ENCODE measurements around the gene SGSM2.

The SGSM2 gene

GRCh38 chr17:2366747-2367494 lies 29.6 kb downstream of the SGSM2 start:
- H3K4me3 ChIP-seq (ENCODE audit: low read depth, low read length) = no peak overlapping the region

GRCh38 chr17:2368359-2368758 lies 31.1 kb downstream of the SGSM2 start:
- no peak overlapping the region for H3K4me3 ChIP-seq (ENCODE audit: low read depth, low read length)

GRCh38 chr17:2369039-2369438 lies 31.7 kb downstream of the SGSM2 start:
- H3K4me3 ChIP-seq (ENCODE audit: low read depth, low read length) = no peak overlapping the region

- no peak overlapping the region for H3K4me3 ChIP-seq (ENCODE audit: low read depth, low read length)
Observed at GRCh38 chr17:2369551-2370210, 32.4 kb downstream of the SGSM2 start.

GRCh38 chr17:2370211-2370589 lies 32.9 kb downstream of the SGSM2 start:
- no peak overlapping the region for H3K4me3 ChIP-seq (ENCODE audit: low read depth, low read length)

- no peak overlapping the region for H3K4me3 ChIP-seq (ENCODE audit: low read depth, low read length)
Observed at GRCh38 chr17:2371183-2372130, 34.2 kb downstream of the SGSM2 start.

- no peak overlapping the region for H3K4me3 ChIP-seq (ENCODE audit: low read depth, low read length)
Observed at GRCh38 chr17:2372180-2372579, 34.9 kb downstream of the SGSM2 start.

GRCh38 chr17:2372681-2373080 lies 35.4 kb downstream of the SGSM2 start:
- H3K4me3 ChIP-seq (ENCODE audit: low read depth, low read length) = no peak overlapping the region

- H3K4me3 ChIP-seq (ENCODE audit: low read depth, low read length) = no peak overlapping the region
Observed at GRCh38 chr17:2373179-2373578, 35.9 kb downstream of the SGSM2 start.

- no peak overlapping the region for H3K4me3 ChIP-seq (ENCODE audit: low read depth, low read length)
Observed at GRCh38 chr17:2374549-2375285, 37.4 kb downstream of the SGSM2 start.

- no peak overlapping the region for H3K4me3 ChIP-seq (ENCODE audit: low read depth, low read length)
Observed at GRCh38 chr17:2375406-2375805, 38.1 kb downstream of the SGSM2 start.

GRCh38 chr17:2376107-2376506 lies 38.8 kb downstream of the SGSM2 start:
- no peak overlapping the region for H3K4me3 ChIP-seq (ENCODE audit: low read depth, low read length)

GRCh38 chr17:2377659-2378058 lies 40.4 kb downstream of the SGSM2 start:
- no peak overlapping the region for H3K4me3 ChIP-seq (ENCODE audit: low read depth, low read length)

GRCh38 chr17:2378905-2379304 lies 41.6 kb downstream of the SGSM2 start:
- H3K4me3 ChIP-seq (ENCODE audit: low read depth, low read length) = no peak overlapping the region

GRCh38 chr17:2379489-2380225 lies 42.4 kb downstream of the SGSM2 start:
- no peak overlapping the region for H3K4me3 ChIP-seq (ENCODE audit: low read depth, low read length)

GRCh38 chr17:2380226-2380922 lies 43.1 kb downstream of the SGSM2 start:
- no peak overlapping the region for H3K4me3 ChIP-seq (ENCODE audit: low read depth, low read length)

GRCh38 chr17:2380950-2381649 lies 43.8 kb downstream of the SGSM2 start:
- no peak overlapping the region for H3K4me3 ChIP-seq (ENCODE audit: low read depth, low read length)

- no peak overlapping the region for H3K4me3 ChIP-seq (ENCODE audit: low read depth, low read length)
Observed at GRCh38 chr17:2383628-2384167, 46.4 kb downstream of the SGSM2 start.
